ENCODE data around the gene TNK2.
"Not testable (repeated sequence)": the region's sequence is repeated elsewhere in the genome, so short reads cannot be mapped to it uniquely, and the experiment has no call there.

The TNK2 gene

GRCh38 chr3:195885036-195885891 lies 23.1 kb downstream of the TNK2 start:
- DNase-seq (ENCODE audit: low read depth): no peak

DNA sequence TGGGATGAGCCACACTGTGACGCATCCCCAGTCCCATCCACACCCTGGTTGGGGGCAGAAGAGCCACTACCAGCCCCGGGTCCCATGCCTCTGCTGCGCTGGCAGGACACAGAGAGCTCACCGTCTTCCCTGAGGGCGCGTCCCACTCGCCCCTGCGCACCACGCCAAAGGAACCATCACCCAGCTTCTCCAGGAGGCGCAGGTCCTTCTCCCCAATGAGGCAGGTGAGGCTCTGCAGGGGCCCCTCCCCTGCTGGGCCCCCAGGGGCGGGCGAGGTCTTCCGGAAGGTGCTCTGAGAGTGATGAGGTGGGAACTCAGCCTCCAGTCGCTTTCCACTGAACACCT lies 23.7 kb downstream of the TNK2 start:
- DNase-seq (ENCODE audit: low read depth): no peak

DNA sequence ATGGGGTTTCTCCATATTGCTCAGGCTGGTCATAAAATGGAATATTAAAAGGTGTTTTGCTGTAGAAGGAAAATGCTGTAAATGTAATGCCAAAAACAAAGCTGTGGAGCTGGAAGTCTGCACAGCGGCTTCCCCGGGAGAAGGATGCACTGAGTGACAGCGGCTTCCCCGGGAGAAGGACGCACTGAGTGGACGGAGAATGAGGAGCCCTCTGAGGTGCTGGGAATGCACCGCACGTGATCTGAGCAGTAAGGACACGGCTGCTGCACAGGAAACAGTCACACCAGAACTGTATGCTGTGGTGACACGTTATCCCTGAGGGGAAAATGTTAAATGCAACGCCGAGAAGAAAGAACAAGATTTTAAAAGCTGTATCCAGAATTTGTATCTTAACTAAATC lies 24.6 kb downstream of the TNK2 start:
- DNase-seq (ENCODE audit: low read depth): no peak

GRCh38 chr3:195883160-195883559 lies 25.2 kb downstream of the TNK2 start:
- no peak for DNase-seq (ENCODE audit: low read depth)

- DNase-seq (ENCODE audit: low read depth): no peak
These were observed 26.3 kb downstream of the TNK2 start for GRCh38 chr3:195882002-195882441.

DNA sequence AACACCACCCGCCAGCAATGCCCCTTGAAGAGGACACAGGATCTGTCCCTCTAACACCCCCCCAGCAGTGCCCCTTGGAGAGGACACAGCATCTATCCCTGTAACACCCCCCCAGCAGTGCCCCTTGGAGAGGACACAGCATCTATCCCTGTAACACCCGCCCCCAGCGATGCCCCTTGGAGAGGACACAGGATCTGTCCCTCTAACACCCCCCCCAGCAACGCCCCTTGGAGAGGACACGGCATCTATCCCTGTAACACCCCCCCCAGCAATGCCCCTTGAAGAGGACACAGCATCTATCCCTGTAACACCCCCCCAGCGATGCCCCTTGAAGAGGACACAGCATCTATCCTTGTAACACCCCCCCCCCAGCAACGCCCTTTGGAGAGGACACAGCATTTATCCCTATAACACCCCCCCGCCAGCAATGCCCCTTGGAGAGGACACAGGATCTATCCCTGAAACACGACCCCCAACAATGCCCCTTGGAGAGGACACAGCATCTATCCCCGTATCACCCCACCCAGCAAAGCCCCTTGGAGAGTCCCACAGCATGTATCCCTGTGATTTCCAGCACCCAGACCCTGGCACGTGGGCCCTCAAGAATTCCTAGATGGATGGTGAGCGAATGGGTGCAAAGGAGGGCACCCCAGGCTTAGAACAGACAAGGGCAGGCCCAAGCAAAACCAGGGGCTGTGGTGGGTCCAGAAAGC lies 26.9 kb downstream of the TNK2 start:
- no peak for DNase-seq (ENCODE audit: low read depth)

DNA sequence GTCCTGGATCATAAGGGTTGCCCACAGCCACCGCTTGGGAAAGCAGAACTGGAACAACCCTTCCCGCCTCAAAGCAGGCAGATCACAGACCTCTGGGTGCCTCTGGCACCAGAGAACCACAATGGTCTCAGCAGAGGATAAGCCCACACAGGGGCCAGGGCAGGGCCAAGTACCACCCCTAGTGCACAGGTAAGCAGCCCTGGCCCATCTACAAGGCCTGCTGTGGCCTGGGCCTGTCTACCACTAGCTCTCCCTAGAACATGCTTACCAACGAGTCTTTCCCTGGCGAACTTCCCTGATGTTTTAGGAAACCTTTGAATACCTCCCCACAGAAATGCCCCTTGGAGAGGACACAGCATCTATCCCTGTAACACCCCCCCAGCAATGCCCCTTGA lies 28.3 kb downstream of the TNK2 start:
- no peak for DNase-seq (ENCODE audit: low read depth)

DNA sequence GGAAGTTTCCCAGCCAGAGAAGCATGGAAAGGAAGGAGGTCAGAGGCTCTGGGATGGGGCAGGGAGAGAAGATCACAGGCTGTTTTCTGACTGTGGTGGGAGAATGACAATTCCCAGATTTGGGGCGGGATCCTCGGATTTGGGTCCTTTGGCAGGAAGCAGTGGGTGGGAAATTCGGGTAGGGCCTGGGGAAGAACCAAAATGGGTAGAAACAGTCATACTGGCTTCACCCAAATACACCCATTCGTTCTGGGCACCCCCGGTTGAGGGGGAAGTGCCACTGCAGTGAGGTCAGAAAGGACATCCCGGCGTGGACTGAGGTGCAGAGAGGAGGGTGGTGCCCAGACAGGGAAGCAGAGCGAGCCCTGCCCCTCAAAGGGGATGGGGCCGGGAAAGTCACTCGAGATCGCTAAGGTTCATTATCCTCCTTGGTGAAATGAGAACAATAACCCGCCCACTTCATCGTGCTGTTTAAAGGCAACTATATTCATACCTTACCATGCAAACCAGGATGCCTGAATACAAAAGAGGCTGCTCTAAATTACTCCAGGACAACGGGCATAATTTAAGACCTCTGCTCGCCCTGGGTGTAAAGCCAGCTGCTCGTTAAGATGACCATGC lies 28.8 kb downstream of the TNK2 start:
- no peak for DNase-seq (ENCODE audit: low read depth)

DNA sequence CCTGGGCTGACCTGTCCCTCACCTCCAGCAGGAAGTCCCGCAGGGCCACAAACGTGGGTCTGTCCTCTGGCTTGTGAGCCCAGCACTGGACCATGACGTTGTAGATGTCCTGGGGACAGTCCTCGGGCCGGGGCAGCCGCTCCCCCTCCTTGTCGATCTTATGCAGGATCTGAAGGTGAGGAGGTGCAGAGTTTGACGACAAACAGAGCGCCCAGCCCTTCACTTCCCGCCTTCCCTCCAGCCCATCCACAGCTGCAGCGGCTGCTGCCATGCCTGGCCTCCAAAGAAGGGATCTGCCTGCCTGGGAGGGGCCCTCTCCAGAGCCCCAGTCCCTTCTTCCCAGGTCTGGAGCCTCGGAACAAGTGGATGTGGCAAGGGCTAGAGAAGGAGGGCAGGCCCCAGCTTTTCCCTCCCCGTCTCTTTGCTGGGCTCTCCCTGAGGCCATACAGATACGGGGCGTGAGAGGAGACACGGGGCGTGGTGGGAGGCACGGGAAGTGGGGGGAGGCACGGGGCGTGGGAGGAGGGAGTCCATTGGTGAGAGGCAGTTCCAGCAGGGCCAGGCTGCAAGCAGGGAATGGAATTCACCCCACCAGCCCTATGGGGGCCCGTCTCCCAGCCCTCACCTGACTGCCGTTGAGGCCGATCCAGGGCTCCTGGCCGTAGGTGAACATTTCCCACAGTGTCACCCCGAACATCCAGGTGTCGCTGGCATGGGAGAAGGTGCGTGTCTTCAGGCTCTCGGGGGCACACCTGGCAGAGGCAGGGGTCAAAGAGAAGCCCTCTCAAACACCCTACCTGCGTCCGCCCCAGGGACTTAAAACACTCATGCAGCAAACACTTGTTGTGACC lies 29.7 kb downstream of the TNK2 start:
- no peak for DNase-seq (ENCODE audit: low read depth)

DNA sequence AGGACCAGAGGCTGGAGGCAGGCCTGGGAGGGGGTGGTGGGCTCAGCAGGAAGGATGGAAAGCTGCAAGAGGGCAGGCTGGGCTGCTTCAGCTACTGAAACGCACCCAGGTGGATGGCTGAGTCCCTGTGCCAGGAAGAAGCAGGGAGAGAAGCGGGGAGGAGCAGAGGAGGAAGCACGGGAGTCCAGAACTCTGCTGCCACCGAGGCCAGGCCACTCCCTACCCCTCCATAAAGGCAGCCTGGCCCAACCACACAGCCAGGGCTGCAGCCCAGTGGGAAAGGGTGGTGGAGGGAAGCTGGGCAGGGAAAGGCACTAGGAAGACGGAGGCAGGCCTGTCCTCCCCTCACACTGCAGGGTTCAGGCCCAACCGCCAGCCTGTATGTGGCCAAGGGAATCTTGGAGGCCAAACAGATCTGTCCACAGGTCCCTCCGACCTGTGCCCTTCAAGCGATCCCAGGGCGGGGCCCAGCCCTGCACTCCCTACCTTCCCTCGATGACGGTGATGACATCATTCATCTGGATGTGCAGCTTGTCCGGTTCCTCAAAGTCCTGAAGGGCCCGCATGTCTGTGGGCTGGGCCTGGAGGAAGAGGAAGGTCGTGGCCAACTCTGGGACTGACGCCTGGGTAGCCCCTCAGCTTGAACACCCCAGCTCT lies 30.5 kb downstream of the TNK2 start:
- no peak for DNase-seq (ENCODE audit: low read depth)

DNA sequence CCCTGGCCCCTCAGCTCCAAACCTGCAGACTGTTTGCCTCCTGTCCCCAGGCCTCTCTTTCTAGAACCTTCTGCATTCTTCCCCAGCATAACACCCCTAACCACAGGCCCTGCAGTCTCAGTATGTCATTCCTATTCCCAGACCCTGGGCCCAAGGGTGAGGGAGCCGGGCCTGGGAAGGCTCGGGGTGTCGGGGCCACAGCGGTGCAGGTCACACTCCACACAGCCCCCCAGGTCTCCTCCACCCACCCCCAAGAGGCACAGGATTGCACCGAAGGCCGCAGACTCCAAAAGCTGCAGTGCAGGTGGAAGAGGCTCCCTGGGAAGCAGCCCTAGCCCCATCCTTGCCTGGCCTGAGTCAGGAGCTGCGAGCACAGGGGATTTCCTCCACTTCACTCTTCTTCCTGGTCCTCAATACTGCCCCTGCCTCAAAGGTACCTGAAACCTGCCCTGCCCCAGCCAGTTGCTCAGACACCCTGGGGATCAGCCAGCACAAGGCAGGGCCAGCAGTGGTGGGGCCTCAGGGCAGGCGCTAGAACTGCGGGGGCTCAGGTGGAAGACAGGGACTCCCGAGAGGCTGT lies 31.1 kb downstream of the TNK2 start:
- no peak for DNase-seq (ENCODE audit: low read depth)

DNA sequence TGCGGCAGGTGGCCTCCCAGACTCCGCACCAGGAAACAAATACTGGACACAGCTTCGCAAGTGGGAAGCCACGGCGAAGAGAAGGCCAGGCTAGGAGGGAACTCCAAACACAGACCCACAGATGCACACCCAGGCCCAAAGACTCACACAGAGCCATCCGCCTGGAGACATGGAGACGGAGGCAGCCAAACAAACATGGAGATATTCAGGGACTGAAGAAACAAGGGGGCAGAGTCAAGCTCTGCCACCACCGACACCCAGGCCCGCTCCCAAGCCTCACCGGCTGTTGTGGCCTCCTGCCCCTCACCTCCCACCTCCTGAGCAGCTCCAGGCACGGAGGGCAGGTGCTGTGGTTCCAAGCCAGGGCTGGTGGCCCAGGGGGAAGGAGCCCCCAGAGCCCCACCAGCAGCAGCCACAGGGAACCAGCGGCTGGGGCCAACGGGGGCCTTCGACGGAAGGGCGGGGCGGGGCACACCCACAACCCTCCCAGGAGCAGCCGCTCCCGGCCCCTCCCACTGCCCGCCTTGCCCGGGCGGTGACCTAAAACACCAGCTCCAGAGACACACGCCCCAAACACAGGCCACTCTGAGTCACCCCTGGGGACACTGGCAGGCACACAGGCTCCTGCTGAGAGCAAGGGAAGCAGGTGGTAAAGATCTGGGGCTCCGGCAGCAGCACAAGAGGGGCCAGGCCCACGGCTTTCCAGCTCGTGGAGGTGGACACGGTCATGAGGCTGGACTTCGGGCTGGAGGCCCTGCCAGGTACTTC lies 31.9 kb downstream of the TNK2 start:
- no peak for DNase-seq (ENCODE audit: low read depth)

- no peak for DNase-seq (ENCODE audit: low read depth)
These were observed 32.7 kb downstream of the TNK2 start for GRCh38 chr3:195875482-195876236.

DNA sequence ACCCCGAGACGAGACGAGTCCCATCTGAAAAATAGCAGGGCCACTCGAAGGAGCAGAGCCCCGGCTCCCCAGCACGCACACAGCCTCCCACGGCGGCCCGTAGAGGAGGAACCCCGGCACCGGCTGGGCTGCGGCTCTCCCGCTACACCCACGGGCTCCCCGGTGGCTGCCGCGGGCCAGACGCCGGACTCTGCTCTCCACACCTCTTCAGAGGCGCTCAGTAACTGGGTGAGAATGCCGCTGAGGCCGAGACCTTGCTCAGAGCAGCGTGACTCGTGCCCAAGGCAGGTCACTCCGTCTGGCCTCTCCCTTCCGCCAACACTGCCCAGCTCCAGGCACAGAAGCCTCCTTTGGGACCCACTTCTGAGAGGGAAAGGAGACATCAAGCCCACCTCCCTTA lies 34.4 kb downstream of the TNK2 start:
- no peak for DNase-seq (ENCODE audit: low read depth)

DNA sequence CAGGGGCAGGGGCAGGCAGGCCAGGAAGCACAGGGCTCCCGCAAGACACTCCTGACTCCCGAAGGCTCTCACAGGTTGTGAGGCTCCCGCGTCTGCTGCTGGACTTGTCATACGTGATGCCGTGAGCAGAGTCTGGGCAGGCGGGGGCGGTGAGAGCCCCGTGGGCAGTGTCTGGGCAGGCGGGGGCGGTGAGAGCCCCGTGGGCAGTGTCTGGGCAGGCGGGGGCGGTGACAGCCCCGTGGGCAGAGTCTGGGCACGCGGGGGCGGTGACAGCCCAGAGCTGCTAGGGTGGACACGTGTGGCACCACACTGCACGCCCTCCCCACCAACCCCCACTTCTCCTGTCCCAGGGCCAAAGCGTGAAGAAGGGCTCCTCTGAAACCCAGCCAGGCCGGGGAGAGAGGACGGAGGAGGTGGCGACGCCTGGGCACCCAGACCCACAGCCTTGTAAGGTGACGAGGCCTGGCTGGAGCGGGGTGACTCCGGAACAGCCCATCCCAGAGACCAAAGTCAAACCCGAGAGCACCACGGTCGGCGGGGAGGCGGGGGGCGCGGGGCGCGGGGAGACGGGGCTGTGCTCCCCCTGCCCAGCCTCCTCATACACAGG lies 35.0 kb downstream of the TNK2 start:
- no peak for DNase-seq (ENCODE audit: low read depth)

DNA sequence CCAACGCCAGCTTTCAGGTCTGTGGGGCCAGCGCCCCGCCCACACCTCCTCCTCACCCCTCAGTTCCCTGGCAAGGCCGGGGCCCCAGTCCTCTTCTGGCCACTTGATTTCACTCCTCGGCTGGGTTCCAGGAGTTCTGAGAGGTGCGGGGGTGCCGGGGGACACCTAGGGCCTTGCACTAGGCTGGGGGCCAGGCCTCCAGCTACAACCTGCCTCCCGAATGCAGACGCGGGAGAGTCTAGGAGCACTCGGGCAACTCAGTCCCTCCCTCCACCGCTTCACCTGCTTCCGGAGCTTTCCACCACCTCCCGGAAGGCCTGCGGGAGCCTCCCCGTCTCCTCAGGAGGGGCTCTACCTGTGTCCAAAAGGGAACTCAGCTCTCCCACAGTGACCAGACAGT lies 35.6 kb downstream of the TNK2 start:
- no peak for DNase-seq (ENCODE audit: low read depth)

GRCh38 chr3:195872097-195872496 lies 36.3 kb downstream of the TNK2 start:
- DNase-seq (ENCODE audit: low read depth): no peak

GRCh38 chr3:195871686-195872085 lies 36.7 kb downstream of the TNK2 start:
- DNase-seq (ENCODE audit: low read depth): not testable (repeated sequence)

DNA sequence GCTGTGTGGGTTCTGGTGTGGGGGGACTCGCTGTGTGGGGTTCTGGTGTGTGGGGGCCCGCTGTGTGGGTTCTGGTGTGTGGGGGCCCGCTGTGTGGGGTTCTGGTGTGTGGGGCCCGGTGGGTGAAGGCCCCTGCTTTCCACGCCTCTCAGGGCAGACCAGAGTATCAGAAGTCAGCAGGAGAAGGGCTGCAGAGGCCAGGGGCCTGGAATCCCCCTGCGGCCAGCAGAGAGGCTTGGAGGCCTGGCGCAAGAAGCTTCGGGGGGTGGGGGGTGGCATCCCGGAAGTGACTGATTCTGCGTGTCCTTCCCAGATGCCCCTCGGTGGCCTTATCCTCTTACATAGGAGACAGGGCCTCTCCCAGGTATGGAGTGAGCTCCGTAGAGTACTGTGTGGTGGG lies 37.4 kb downstream of the TNK2 start:
- DNase-seq (ENCODE audit: low read depth): no peak

Data from activated T-cell treated with anti-CD3 and anti-CD28 coated beads for 48 hours (primary cell).